ENCODE measurements around the gene NPY. TPM values are rescaled to one million over a fixed set of nuclear protein-coding genes. Genes with fewer than 3 reads are reported as not detected.

The NPY gene
- total RNA-seq: 1 to 10 TPM in 2 of 4 donors, not detected in 2; 6.5 to 7.5 TPM
- under 1 TPM in 1 of 3 donors, not detected in 2; 0.50 TPM for polyA plus RNA-seq

DNA sequence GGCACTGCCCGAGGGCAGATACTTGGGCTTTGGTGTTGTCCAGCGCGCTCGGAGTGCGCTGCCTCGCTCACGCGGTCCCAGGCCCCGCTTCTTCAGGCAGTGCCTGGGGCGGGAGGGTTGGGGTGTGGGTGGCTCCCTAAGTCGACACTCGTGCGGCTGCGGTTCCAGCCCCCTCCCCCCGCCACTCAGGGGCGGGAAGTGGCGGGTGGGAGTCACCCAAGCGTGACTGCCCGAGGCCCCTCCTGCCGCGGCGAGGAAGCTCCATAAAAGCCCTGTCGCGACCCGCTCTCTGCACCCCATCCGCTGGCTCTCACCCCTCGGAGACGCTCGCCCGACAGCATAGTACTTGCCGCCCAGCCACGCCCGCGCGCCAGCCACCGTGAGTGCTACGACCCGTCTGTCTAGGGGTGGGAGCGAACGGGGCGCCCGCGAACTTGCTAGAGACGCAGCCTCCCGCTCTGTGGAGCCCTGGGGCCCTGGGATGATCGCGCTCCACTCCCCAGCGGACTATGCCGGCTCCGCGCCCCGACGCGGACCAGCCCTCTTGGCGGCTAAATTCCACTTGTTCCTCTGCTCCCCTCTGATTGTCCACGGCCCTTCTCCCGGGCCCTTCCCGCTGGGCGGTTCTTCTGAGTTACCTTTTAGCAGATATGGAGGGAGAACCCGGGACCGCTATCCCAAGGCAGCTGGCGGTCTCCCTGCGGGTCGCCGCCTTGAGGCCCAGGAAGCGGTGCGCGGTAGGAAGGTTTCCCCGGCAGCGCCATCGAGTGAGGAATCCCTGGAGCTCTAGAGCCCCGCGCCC lies at the start of gene NPY:
TSS of gene NPY (plus strand) at position 294 of the 802 bp plus-strand sequence. CDS start 1,051 bp downstream, outside the sequence.
- Histone ChIP-seq H3K27ac (no peak within 1 kb of the TSS), H3K4me1 (peaks cover 0 to 21% (median 7%) of the 10 kb centered on the region in 4 donors), H3K4me3 (no peak within 1 kb of the TSS), H3K9me3 (no peaks in the 10 kb centered on the region), H3K27me3 (peaks cover 3 to 67% (median 25%) of the 10 kb centered on the region in 3 donors), H3K36me3 (no peaks in the 10 kb centered on the region)
- DNase-seq: no peak
- WGBS, 2 donors: 2 to 9% methylated on average over 73 of the region's 73 CpGs
- intact Hi-C loops (cut with DNase I): no loop called here
- TF ChIP-seq EP300 (IDR thresholded peaks at IDR 0.05): no peak
- TF ChIP-seq, protein P1, sequence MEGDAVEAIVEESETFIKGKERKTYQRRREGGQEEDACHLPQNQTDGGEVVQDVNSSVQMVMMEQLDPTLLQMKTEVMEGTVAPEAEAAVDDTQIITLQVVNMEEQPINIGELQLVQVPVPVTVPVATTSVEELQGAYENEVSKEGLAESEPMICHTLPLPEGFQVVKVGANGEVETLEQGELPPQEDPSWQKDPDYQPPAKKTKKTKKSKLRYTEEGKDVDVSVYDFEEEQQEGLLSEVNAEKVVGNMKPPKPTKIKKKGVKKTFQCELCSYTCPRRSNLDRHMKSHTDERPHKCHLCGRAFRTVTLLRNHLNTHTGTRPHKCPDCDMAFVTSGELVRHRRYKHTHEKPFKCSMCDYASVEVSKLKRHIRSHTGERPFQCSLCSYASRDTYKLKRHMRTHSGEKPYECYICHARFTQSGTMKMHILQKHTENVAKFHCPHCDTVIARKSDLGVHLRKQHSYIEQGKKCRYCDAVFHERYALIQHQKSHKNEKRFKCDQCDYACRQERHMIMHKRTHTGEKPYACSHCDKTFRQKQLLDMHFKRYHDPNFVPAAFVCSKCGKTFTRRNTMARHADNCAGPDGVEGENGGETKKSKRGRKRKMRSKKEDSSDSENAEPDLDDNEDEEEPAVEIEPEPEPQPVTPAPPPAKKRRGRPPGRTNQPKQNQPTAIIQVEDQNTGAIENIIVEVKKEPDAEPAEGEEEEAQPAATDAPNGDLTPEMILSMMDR (IDR thresholded peaks at IDR 0.05): no peak
- no peak for TF ChIP-seq POLR2A (IDR thresholded peaks at IDR 0.05)
- no peak for TF ChIP-seq POLR2AphosphoS5 (IDR thresholded peaks at IDR 0.05)

DNA sequence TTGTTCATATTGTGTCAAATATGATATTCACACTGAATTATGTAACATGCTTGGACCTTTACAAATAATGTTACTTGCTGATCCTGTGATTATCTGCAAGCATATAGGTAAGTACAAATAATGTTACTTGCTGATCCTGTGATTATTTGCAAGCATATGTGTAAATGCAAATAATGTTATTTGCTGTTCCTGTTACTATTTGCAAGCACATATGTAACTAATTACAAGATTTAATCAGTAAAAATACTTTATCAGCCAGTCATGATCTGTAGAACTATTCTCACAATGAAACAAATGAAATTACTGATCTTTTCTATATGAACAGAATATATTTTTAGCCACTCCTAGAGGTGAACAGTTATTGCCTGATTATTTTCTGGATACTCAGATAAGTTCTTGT lies 44.7 kb upstream of the NPY start:
- DNase-seq: no peak
- no peak for TF ChIP-seq POLR2A (IDR thresholded peaks at IDR 0.05)
- TF ChIP-seq POLR2AphosphoS5 (IDR thresholded peaks at IDR 0.05): no peak
- TF ChIP-seq EP300 (IDR thresholded peaks at IDR 0.05): no peak
- TF ChIP-seq, protein P1 (IDR thresholded peaks at IDR 0.05): no peak
- H3K4me1 ChIP-seq: no peaks in the 10 kb centered on the region
- H3K36me3 ChIP-seq: no peaks in the 10 kb centered on the region
- no peak overlapping the region for H3K27ac ChIP-seq
- H3K9me3 ChIP-seq: no peaks in the 10 kb centered on the region
- H3K27me3 ChIP-seq: no peaks in the 10 kb centered on the region
- H3K4me3 ChIP-seq: no peak overlapping the region
- intact Hi-C loops (cut with DNase I): no loop called here

DNA sequence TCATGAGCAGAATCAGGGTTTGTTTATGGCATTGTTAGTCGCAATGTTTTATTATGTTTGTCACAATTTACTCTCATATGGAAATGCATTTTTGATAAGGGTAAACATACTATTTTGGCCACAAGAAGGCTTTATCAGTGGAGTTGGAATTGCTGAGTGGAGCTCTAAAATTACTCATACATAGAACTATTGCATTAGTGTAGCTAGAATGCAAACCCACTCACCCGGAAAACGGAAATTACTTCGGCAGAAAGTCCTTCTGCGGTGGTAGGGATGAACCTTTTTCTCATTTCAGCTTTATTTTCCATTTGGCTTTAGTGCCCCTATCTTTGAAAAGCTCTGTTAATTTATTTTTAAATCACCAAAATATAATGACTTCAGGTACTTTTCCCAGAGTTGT lies 42.8 kb upstream of the NPY start:
- no peaks in the 10 kb centered on the region for H3K4me1 ChIP-seq
- no peaks in the 10 kb centered on the region for H3K36me3 ChIP-seq
- H3K27ac ChIP-seq: no peak overlapping the region
- TF ChIP-seq POLR2AphosphoS5 (IDR thresholded peaks at IDR 0.05): no peak
- TF ChIP-seq EP300 (IDR thresholded peaks at IDR 0.05): no peak
- no peak for TF ChIP-seq POLR2A (IDR thresholded peaks at IDR 0.05)
- TF ChIP-seq, protein P1 (IDR thresholded peaks at IDR 0.05): no peak
- no peak for DNase-seq
- no peaks in the 10 kb centered on the region for H3K27me3 ChIP-seq
- intact Hi-C loops (cut with DNase I): no loop called here
- H3K4me3 ChIP-seq: no peak overlapping the region
- H3K9me3 ChIP-seq: no peaks in the 10 kb centered on the region
- WGBS, 2 donors: 86 to 91% methylated on average over 5 of the region's 5 CpGs

DNA sequence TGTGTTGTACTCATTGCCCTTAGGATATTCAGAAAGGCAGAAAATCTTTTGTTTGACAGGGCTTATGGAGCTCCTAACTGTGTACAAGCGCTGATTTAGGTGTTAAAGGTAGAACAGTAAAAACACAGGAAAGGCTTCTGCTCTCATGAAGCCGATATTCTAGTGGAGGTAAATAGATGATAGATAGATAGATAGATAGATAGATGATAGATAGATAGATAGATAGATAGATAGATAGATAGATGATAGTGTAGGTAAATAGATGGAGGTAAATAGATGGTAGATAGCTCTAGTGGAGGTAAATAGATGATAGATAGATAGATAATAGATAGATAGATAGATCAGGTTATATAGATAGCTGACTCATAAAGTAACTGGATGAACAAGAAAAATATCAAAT lies 39.4 kb upstream of the NPY start:
- WGBS, 2 donors: 75 to 92% methylated on average over 2 of the region's 2 CpGs
- Histone ChIP-seq H3K9me3 (no peaks in the 10 kb centered on the region), H3K36me3 (no peaks in the 10 kb centered on the region), H3K4me1 (no peaks in the 10 kb centered on the region), H3K27ac (no peak overlapping the region), H3K27me3 (no peaks in the 10 kb centered on the region), H3K4me3 (no peak overlapping the region)
- intact Hi-C loops (cut with DNase I): no loop called here
- no peak for TF ChIP-seq POLR2A (IDR thresholded peaks at IDR 0.05)
- TF ChIP-seq EP300 (IDR thresholded peaks at IDR 0.05): no peak
- TF ChIP-seq, protein P1 (IDR thresholded peaks at IDR 0.05): no peak
- TF ChIP-seq POLR2AphosphoS5 (IDR thresholded peaks at IDR 0.05): no peak
- DNase-seq: no peak

Measured in sigmoid colon (tissue), 7 donors.